ENCODE data around the gene GCNA.

GRCh38 chrX:71626576-71626975 lies 48.3 kb downstream of the GCNA start:
- TF ChIP-seq EP300 (IDR thresholded peaks at IDR 0.05; ENCODE audit: borderline replicate concordance in 1 of 2, low read depth in 1 of 2, low read length in 1 of 2) (no peak), TAF1 (IDR thresholded peaks at IDR 0.05; ENCODE audit: borderline replicate concordance, low read depth, low read length) (no peak), POLR2AphosphoS5 (IDR thresholded peaks at IDR 0.05; ENCODE audit: low read depth, low read length) (no peak), GABPA (IDR thresholded peaks at IDR 0.05; ENCODE audit: low read depth) (no peak), CHD2 (IDR thresholded peaks at IDR 0.05; ENCODE audit: low read length, partially characterized antibody) (no peak), ELF1 (IDR thresholded peaks at IDR 0.05) (no peak), FOXM1 (IDR thresholded peaks at IDR 0.05; ENCODE audit: low read depth) (no peak), MXI1 (IDR thresholded peaks at IDR 0.05; ENCODE audit: low read depth, low read length) (no peak)
- TF ChIP-seq, protein P1, sequence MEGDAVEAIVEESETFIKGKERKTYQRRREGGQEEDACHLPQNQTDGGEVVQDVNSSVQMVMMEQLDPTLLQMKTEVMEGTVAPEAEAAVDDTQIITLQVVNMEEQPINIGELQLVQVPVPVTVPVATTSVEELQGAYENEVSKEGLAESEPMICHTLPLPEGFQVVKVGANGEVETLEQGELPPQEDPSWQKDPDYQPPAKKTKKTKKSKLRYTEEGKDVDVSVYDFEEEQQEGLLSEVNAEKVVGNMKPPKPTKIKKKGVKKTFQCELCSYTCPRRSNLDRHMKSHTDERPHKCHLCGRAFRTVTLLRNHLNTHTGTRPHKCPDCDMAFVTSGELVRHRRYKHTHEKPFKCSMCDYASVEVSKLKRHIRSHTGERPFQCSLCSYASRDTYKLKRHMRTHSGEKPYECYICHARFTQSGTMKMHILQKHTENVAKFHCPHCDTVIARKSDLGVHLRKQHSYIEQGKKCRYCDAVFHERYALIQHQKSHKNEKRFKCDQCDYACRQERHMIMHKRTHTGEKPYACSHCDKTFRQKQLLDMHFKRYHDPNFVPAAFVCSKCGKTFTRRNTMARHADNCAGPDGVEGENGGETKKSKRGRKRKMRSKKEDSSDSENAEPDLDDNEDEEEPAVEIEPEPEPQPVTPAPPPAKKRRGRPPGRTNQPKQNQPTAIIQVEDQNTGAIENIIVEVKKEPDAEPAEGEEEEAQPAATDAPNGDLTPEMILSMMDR (IDR thresholded peaks at IDR 0.05), result no peak
- TF ChIP-seq, protein P2, sequence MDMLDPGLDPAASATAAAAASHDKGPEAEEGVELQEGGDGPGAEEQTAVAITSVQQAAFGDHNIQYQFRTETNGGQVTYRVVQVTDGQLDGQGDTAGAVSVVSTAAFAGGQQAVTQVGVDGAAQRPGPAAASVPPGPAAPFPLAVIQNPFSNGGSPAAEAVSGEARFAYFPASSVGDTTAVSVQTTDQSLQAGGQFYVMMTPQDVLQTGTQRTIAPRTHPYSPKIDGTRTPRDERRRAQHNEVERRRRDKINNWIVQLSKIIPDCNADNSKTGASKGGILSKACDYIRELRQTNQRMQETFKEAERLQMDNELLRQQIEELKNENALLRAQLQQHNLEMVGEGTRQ (IDR thresholded peaks at IDR 0.05; ENCODE audit: borderline replicate concordance, low read depth, low read length), result no peak
